Measurements from ENCODE around the gene VAV2. TPM values are rescaled to one million over a fixed set of nuclear protein-coding genes. Genes with fewer than 3 reads are reported as not detected.

Gene VAV2
- total RNA-seq, 4 donors from 2014 or later = 4.7 to 42.2 (median 15.8) TPM

DNA sequence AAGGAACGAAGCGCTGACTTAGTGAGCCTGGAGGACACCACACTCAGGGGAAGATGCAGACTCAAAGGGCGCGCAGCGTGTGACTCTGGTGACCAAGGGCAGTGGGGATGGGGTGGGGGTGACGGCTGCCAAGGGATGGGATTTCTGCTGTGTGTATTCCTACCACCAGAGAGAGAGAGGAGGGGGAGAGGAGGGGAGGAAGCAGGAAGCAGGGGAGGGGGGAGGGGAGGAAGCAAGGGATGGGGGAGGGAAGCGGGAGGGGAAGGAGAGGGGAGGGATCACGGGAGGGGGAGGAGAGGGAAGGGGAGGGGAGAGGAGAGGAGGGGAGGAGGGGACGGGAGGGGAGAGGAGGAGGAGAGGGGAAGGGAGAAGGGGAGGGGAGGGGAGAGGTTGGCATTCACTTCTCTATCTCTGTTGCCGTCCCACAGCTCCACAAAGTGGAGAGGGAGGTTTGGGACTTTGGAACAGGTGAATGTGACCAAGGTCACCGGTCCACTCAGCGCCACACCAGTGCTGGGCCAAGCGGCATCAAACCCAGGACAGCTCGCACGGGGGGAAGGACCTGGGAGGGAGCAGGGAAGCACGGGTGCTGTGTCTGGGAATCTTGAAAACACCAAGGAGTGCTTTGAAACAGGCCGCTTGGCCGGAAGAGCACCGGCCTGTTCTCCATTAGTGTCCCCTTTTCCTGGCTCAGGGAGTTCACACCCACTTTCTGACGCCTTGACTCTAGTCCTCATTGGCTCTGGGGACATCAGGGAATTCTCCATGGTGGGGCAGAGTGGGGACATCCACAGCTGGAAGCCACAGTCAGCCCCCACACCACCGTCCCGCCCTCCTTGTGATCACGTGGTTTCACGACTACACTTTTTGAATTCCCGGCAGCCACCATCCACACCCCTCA is 77.4 kb downstream of the VAV2 start:
- H3K36me3 ChIP-seq = no peaks in the 10 kb centered on the region
- no peak for DNase-seq
- H3K9me3 ChIP-seq = no peaks in the 10 kb centered on the region
- H3K27me3 ChIP-seq = no peaks in the 10 kb centered on the region
- H3K4me1 ChIP-seq = no peaks in the 10 kb centered on the region
- intact Hi-C loops (cut with DNase I; ENCODE audit: low total_unique reads) = no loop called here
- H3K4me3 ChIP-seq = no peak overlapping the region
- TF ChIP-seq CTCF (IDR thresholded peaks at IDR 0.05) (no peak), POLR2A (IDR thresholded peaks at IDR 0.05) (no peak)
- no peak overlapping the region for H3K27ac ChIP-seq

- intact Hi-C loops (cut with DNase I; ENCODE audit: low total_unique reads) = no loop called here
- DNase-seq = no peak
Observed at GRCh38 chr9:133913571-133914369, 78.4 kb downstream of the VAV2 start.

GRCh38 chr9:133910855-133911514 is 81.1 kb downstream of the VAV2 start:
- no peak for DNase-seq
- Histone ChIP-seq H3K9me3 (no peaks in the 10 kb centered on the region), H3K27ac (no peak overlapping the region), H3K4me1 (no peaks in the 10 kb centered on the region), H3K4me3 (no peak overlapping the region), H3K27me3 (no peaks in the 10 kb centered on the region), H3K36me3 (no peaks in the 10 kb centered on the region)
- no peak for TF ChIP-seq POLR2A (IDR thresholded peaks at IDR 0.05)
- no peak for TF ChIP-seq CTCF (IDR thresholded peaks at IDR 0.05)
- intact Hi-C loops (cut with DNase I; ENCODE audit: low total_unique reads) = no loop called here

More at GRCh38 chr9:133913571-133914369, 78.4 kb downstream of the VAV2 start:
- TF ChIP-seq POLR2A (IDR thresholded peaks at IDR 0.05) (no peak), CTCF (IDR thresholded peaks at IDR 0.05) (no peak)
- no peaks in the 10 kb centered on the region for H3K36me3 ChIP-seq
- H3K9me3 ChIP-seq = no peaks in the 10 kb centered on the region
- no peak overlapping the region for H3K4me3 ChIP-seq
- H3K27me3 ChIP-seq = no peaks in the 10 kb centered on the region
- H3K27ac ChIP-seq = no peak overlapping the region
- H3K4me1 ChIP-seq = no peaks in the 10 kb centered on the region

DNA sequence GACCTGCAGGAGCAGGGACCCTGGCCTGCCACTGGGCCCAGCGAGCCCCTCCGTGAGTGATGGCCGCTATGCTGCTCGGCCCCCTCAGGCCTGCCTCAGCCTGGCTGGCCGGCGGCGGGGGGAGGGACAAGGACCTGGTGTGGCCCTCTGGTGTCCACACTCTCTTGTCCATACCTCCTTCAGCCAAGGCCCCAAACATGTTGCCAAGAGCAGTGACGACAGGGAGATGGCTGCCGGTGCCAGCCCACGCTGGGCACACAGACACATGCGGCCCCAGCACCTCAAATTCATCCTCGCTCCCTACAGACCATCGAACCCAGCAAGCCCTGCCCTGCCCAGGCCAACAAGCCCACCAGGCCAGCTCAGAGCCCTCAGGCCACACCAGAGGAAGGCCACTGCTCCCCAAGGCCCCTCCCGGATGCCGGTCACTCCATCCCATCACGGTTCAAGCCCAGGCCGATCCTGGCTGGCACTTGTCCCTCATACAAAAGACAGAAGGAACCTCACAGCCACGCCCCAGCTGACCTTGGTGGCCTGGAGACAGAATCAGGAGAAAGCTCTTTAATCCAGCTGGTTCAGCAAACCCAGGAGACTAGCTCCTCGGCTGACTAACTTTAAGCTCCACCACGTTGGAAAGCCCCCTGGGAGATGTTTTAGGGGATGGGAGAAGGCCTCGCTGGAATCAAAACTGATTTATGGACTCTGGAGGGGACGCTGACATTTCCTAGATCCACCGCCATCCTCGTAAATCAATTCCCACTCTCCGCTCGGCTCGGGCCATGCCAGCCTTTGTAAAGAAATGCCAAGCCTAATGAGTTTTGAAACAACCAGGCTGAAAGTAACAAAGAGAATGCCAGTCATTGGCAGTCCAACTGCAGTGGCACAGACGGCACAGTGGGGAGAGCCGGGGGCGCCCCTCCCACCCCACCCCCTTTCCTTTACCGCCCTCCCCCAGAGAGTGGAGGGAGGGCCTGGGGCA is 84.9 kb downstream of the VAV2 start:
- intact Hi-C loops (cut with DNase I; ENCODE audit: low total_unique reads) = no loop called here
- H3K27ac ChIP-seq = no peak overlapping the region
- H3K36me3 ChIP-seq = no peaks in the 10 kb centered on the region
- DNase-seq = no peak
- H3K9me3 ChIP-seq = no peaks in the 10 kb centered on the region
- TF ChIP-seq CTCF (IDR thresholded peaks at IDR 0.05) = no peak
- no peak for TF ChIP-seq POLR2A (IDR thresholded peaks at IDR 0.05)
- no peaks in the 10 kb centered on the region for H3K4me1 ChIP-seq
- H3K27me3 ChIP-seq = no peaks in the 10 kb centered on the region
- no peak overlapping the region for H3K4me3 ChIP-seq

Data from uterus (tissue), 4 donors.